Breast epithelium (tissue), 4 donors: Measurements from ENCODE around the gene SBNO1. TPM values are rescaled to one million over a fixed set of nuclear protein-coding genes. Genes with fewer than 3 reads are reported as not detected.

Experiments
- DNase-seq, 2 donors: peaks; one replicate each; pipeline ENCODE4 v3.0.0-alpha.2; 2019; ENCODE audit warnings: low spot score in 2 of 2
- H3K27ac ChIP-seq, 2 donors: fragments of 200-600 bp; sonication (generic) in 1 of 2; one replicate each; pipeline ENCODE4 v1.5.1; 2016 to 2019; ENCODE audit warnings: mild to moderate bottlenecking in 1 of 2
- H3K27me3 ChIP-seq, 2 donors: fragments of 200-600 bp; sonication (generic) in 1 of 2; one replicate each; pipeline versions ENCODE4 v1.5.1 to v1.6.0; 2017 to 2019; ENCODE audit warnings: control low read depth in 1 of 2, mild to moderate bottlenecking in 1 of 2
- H3K36me3 ChIP-seq: fragments of 200-600 bp; one replicate; pipeline ENCODE4 v1.5.1; 2019
- H3K4me1 ChIP-seq, 2 donors: fragments of 200-600 bp; sonication (generic); one replicate each; pipeline ENCODE4 v1.5.1; 2016 to 2019; ENCODE audit warnings: control low read depth in 1 of 2
- H3K4me3 ChIP-seq, 3 donors: fragments of 200-600 bp; sonication (generic); 1 replicate in 2 of 3; 2 replicates in 1 of 3; pipeline ENCODE4 v1.5.1; 2016 to 2019; ENCODE audit warnings: mild to moderate bottlenecking in 3 of 3, moderate library complexity in 2 of 3
- H3K9me3 ChIP-seq, 2 donors: fragments of 200-600 bp; sonication (generic) in 1 of 2; one replicate each; pipeline ENCODE4 v1.5.1; 2016 to 2019; ENCODE audit warnings: control low read depth in 1 of 2
- POLR2A ChIP-seq: fragments of 450-650 bp; IDR thresholded peaks from one replicate; pipeline ENCODE4 v1.6.1; 2016; ENCODE audit warnings: antibody characterized with exemption, mild to moderate bottlenecking, moderate library complexity
- POLR2AphosphoS5 ChIP-seq, 3 donors: sonication (generic); formaldehyde crosslinking; IDR thresholded peaks; one replicate each; pipeline ENCODE4 v1.6.1; 2017; ENCODE audit warnings: antibody characterized with exemption in 3 of 3
- intact Hi-C: fragments of 100-400 bp; cut with DNase I; formaldehyde crosslinking; loops from one replicate; pipeline ENCODE4 v1.15.1; 2023; ENCODE audit warnings: low total_unique reads
- total RNA-seq, 3 donors: library from RNA; depleted of rRNA; stranded (reverse); fragments of >200 nt; gene quantifications; one replicate each; pipeline ENCODE4 v1.1.0, GENCODE V29; 2016
- TF ChIP-seq, protein P1 (sequence below), 3 donors: fragments of 450-650 bp; IDR thresholded peaks; one replicate each; pipeline ENCODE4 v1.5.1; 2016 to 2017; ENCODE audit warnings: antibody characterized with exemption in 3 of 3, mild to moderate bottlenecking in 3 of 3, moderate library complexity in 3 of 3

The SBNO1 gene
- total RNA-seq, 3 donors from 2014 or later: 20.3 to 31.0 (median 22.9) TPM

DNA sequence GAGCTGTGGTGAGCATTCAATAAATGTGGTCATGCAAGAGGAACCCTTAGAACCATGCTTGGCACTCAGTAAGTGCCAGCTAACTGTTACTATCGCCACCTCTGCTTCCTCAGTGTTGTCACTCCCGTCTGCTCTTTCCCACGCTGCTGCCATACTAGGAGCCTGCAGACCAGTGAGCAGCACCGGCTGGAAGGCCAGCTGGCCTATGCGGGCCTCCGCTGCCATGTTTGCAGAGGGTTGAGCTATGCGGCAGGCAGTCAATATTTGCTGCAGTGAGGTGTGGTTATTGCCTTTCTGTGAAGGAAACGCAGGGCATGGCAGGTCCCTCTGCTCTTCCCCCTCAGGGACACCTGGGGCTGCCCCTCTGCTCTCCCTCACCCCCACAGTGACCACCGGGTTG is 32.3 kb upstream of the SBNO1 start:
- Histone ChIP-seq H3K36me3 (peaks cover 3% of the 10 kb centered on the region), H3K9me3 (no peaks in the 10 kb centered on the region), H3K4me3 (no peak overlapping the region), H3K4me1 (peaks cover 9 to 12% of the 10 kb centered on the region in 2 donors), H3K27ac (no peak overlapping the region), H3K27me3 (no peaks in the 10 kb centered on the region)
- intact Hi-C loops: no loop called here
- TF ChIP-seq POLR2A (no peak), POLR2AphosphoS5 (IDR thresholded peaks at IDR 0.05) (no peak)
- TF ChIP-seq, protein P1, sequence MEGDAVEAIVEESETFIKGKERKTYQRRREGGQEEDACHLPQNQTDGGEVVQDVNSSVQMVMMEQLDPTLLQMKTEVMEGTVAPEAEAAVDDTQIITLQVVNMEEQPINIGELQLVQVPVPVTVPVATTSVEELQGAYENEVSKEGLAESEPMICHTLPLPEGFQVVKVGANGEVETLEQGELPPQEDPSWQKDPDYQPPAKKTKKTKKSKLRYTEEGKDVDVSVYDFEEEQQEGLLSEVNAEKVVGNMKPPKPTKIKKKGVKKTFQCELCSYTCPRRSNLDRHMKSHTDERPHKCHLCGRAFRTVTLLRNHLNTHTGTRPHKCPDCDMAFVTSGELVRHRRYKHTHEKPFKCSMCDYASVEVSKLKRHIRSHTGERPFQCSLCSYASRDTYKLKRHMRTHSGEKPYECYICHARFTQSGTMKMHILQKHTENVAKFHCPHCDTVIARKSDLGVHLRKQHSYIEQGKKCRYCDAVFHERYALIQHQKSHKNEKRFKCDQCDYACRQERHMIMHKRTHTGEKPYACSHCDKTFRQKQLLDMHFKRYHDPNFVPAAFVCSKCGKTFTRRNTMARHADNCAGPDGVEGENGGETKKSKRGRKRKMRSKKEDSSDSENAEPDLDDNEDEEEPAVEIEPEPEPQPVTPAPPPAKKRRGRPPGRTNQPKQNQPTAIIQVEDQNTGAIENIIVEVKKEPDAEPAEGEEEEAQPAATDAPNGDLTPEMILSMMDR (IDR thresholded peaks at IDR 0.05): no peak
- peak in 1 of 2 donors; percentile 55 for DNase-seq

DNA sequence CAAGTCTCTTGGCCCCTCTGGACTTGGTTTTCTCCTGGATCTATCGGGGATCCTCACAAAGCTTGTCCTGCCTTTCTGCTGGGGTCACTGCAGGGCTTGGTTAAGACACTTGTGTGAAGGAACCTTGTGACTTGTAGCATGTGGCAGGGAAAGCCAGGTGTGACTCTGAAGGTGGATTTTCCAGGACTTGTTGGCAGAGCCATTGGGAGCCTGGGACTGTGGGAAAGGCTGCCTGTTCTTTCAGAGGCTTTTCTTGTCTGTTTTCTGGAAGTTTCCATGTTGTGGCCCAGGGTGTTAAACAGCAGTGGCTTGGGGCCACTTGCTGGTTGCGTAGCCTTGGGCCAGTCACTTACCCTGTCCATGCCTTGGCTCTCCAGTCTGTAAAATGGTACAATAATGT is 31.9 kb upstream of the SBNO1 start:
- Histone ChIP-seq H3K4me3 (no peak overlapping the region), H3K9me3 (no peaks in the 10 kb centered on the region), H3K36me3 (peaks cover 3% of the 10 kb centered on the region), H3K4me1 (peaks cover 9 to 12% of the 10 kb centered on the region in 2 donors), H3K27me3 (no peaks in the 10 kb centered on the region), H3K27ac (no peak overlapping the region)
- intact Hi-C loops: no loop called here
- TF ChIP-seq POLR2AphosphoS5 (IDR thresholded peaks at IDR 0.05): no peak
- TF ChIP-seq POLR2A: no peak
- TF ChIP-seq, protein P1 (IDR thresholded peaks at IDR 0.05): no peak
- DNase-seq: no peak

DNA sequence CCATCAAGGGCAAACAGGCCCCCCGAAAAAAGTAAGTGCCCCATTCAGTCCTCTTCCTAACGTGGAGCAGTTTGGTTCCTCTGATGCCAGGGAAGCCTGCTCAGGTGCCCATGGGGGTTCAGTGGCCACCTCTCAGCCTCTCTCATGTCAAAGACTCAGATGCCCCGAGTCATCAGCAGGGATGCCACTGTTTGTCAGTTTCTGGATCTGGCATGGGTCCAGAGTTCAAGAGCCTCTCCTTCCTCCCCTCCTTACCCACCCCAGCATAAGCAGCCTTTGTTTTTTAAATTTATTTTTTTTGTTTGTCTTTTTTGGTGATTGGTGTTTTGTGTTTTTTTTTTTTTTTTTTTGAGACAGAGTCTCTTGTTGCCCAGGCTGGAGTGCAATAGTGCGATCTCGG is 30.6 kb upstream of the SBNO1 start:
- Histone ChIP-seq H3K36me3 (peaks cover 3% of the 10 kb centered on the region), H3K27ac (no peak overlapping the region), H3K9me3 (no peaks in the 10 kb centered on the region), H3K4me3 (no peak overlapping the region), H3K27me3 (no peaks in the 10 kb centered on the region), H3K4me1 (peaks cover 12 to 14% of the 10 kb centered on the region in 2 donors)
- DNase-seq: no peak
- TF ChIP-seq POLR2AphosphoS5 (IDR thresholded peaks at IDR 0.05): no peak
- no peak for TF ChIP-seq POLR2A
- TF ChIP-seq, protein P1 (IDR thresholded peaks at IDR 0.05): no peak
- intact Hi-C loops: no loop called here

DNA sequence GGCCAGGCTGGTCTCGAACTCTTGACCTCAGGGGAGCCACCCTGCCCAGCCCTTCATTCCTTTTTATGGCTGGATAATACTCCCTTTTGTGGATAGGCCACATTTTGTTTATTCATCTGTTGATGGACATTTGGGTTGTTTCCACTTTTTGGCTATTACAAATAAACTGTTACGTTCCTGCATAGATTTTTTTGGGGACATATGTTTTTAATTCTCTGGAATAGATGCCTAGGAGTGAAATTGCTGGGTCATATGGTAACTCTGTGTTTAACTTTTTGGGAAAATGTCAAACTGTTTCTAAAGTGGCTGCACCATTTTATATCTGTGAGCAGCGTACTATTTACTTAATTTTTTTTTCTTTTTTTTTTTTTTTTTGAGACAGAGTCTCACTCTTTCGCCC is 29.1 kb upstream of the SBNO1 start:
- Histone ChIP-seq H3K4me1 (peaks cover 9% of the 10 kb centered on the region in 2 donors), H3K36me3 (peaks cover 3% of the 10 kb centered on the region), H3K27ac (no peak overlapping the region), H3K27me3 (no peaks in the 10 kb centered on the region), H3K4me3 (no peak overlapping the region), H3K9me3 (no peaks in the 10 kb centered on the region)
- intact Hi-C loops: no loop called here
- no peak for DNase-seq
- TF ChIP-seq, protein P1 (IDR thresholded peaks at IDR 0.05): no peak
- TF ChIP-seq POLR2AphosphoS5 (IDR thresholded peaks at IDR 0.05) (no peak), POLR2A (no peak)

DNA sequence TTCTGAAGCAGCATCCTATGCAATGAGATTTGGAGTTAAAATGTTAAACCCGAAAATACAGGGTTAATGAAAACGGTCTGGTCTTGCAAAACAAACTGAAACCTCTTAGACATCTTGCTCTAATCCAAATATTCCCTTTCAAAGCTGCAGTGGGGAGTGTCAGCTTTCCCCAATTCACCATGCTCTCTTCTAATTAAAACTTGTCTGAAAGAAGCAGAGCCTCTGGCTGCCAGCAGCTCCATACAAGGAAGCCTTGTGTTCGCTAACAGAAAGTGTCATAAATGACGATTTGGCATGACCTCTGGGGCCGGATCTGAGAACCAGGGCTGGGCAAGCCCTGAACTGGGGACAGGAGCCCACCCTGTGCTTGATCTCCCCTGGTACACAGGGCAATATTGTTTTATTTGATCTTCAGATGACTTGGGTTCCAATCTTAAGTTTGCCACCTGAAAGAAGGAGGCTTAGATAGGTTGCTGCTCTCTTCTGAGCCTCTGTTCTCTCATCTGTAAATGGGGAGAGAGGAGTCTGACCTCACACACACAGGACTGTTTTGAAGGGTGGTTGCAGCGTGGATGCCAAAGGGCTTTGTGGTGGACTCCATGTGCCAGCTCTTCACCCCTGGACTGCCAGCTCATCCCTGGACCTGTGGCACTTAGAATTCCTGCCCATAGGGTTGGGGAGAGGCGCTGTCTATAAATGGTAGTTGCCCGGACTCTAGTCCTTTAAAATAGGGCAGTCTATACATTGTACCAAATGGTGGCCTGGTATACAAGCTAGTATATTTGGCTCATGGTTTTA is 27.1 kb upstream of the SBNO1 start:
- TF ChIP-seq, protein P1 (IDR thresholded peaks at IDR 0.05): no peak
- TF ChIP-seq POLR2AphosphoS5 (IDR thresholded peaks at IDR 0.05) (no peak), POLR2A (no peak)
- H3K4me3 ChIP-seq: no peak overlapping the region
- H3K9me3 ChIP-seq: no peaks in the 10 kb centered on the region
- DNase-seq: no peak
- intact Hi-C loops: no loop called here
- peaks cover 0 to 9% of the 10 kb centered on the region in 2 donors for H3K4me1 ChIP-seq
- no peaks in the 10 kb centered on the region for H3K27me3 ChIP-seq
- H3K27ac ChIP-seq: peak overlapping the region; percentile 26 to 52
- H3K36me3 ChIP-seq: peaks cover under 1% of the 10 kb centered on the region
